IMR-90 (cell line): ENCODE measurements around the gene OSBPL3. TPM values are rescaled to one million over a fixed set of nuclear protein-coding genes. Genes with fewer than 3 reads are reported as not detected.

Experiments used
- ATAC-seq: fragments of 200-7000 bp; cut with Tn5 transposase; 2 replicates; pipeline ENCODE4 v1.9.1; 2020; ENCODE audit warnings: low read depth, mild to moderate bottlenecking, moderate library complexity
- BruUV-seq: library from RNA; stranded (reverse); fragments of 400-500 nt; replicated peaks from 2 replicates; lab custom pipeline; 2021; lab: Mats Ljungman, UMichigan
- CTCF ChIA-PET: fragments of 300-600 bp; formaldehyde crosslinking; extraction: SDS; loops from one replicate; lab custom pipeline; 2021; ENCODE audit warnings: antibody characterized with exemption; lab: Yijun Ruan, JAX
- POLR2A ChIA-PET: fragments of 300-600 bp; sonication (Branson Sonifier 250); formaldehyde crosslinking; loops from one replicate; lab custom pipeline; 2022; ENCODE audit warnings: antibody characterized with exemption; ENCODE audit not compliant: unreplicated experiment; lab: Charles Lee
- DNase-seq: peaks from one replicate; pipeline ENCODE4 v3.0.0; 2013
- H2AFZ ChIP-seq: replicated peaks from 2 replicates; pipeline ENCODE3; 2013; ENCODE audit warnings: low read length, mild to moderate bottlenecking; ENCODE audit not compliant: poor library complexity
- H2AK5ac ChIP-seq: 2 replicates; pipeline ENCODE4 v1.6.1; 2013; ENCODE audit warnings: low read depth, low read length, inconsistent platforms
- H2AK9ac ChIP-seq: replicated peaks from 2 replicates; pipeline ENCODE3; 2013; ENCODE audit warnings: mild to moderate bottlenecking, low read depth, low read length, moderate library complexity; ENCODE audit not compliant: poor library complexity
- H2BK120ac ChIP-seq: 2 replicates; pipeline ENCODE4 v1.6.1; 2013; ENCODE audit warnings: low read depth, low read length, inconsistent platforms
- H2BK15ac ChIP-seq: 3 replicates; pipeline ENCODE4 v1.6.1; 2013; ENCODE audit warnings: low read depth, low read length, inconsistent platforms
- H2BK20ac ChIP-seq: 2 replicates; pipeline ENCODE4 v1.6.1; 2013; ENCODE audit warnings: low read depth, mild to moderate bottlenecking, inconsistent platforms, low read length, moderate library complexity
- H2BK5ac ChIP-seq: 2 replicates; pipeline ENCODE4 v1.6.1; 2013; ENCODE audit warnings: mild to moderate bottlenecking, low read depth, low read length, inconsistent platforms; ENCODE audit not compliant: poor library complexity, severe bottlenecking
- H3K14ac ChIP-seq: replicated peaks from 2 replicates; pipeline ENCODE4 v1.6.1; 2013; ENCODE audit warnings: low read depth, low read length, inconsistent platforms
- H3K18ac ChIP-seq: 2 replicates; pipeline ENCODE4 v1.6.1; 2013; ENCODE audit warnings: low read depth, low read length, control low read depth
- H3K23ac ChIP-seq: 2 replicates; pipeline ENCODE4 v1.6.1; 2013; ENCODE audit warnings: low read depth, low read length, inconsistent platforms
- H3K27ac ChIP-seq: 2 replicates; pipeline ENCODE4 v1.5.1; 2013; ENCODE audit warnings: mild to moderate bottlenecking, control low read depth, low read length; ENCODE audit not compliant: insufficient read depth
- H3K27me3 ChIP-seq: 2 replicates; pipeline ENCODE4 v1.6.1; 2013; ENCODE audit warnings: low read length; ENCODE audit not compliant: control insufficient read depth, insufficient read depth
- H3K36me3 ChIP-seq: 2 replicates; pipeline ENCODE4 v1.6.1; 2013; ENCODE audit warnings: low read length, mixed read lengths; ENCODE audit not compliant: control insufficient read depth, insufficient read depth
- H3K4ac ChIP-seq: 2 replicates; pipeline ENCODE4 v1.6.1; 2013; ENCODE audit warnings: low read depth, low read length, inconsistent platforms
- H3K4me1 ChIP-seq: 2 replicates; pipeline ENCODE4 v1.6.1; 2013; ENCODE audit warnings: low read length, mixed read lengths; ENCODE audit not compliant: control insufficient read depth, insufficient read depth
- H3K4me2 ChIP-seq: 2 replicates; pipeline ENCODE4 v1.6.1; 2013; ENCODE audit warnings: low read depth, mild to moderate bottlenecking, control low read depth, low read length, moderate library complexity
- H3K4me3 ChIP-seq: 2 replicates; pipeline ENCODE4 v1.5.1; 2013; ENCODE audit warnings: low read depth, mild to moderate bottlenecking, control low read depth, low read length, moderate library complexity; ENCODE audit not compliant: insufficient read depth
- H3K56ac ChIP-seq: 2 replicates; pipeline ENCODE4 v1.6.1; 2013; ENCODE audit warnings: low read length, inconsistent platforms; ENCODE audit not compliant: insufficient read depth; ENCODE audit errors: extremely low read depth
- H3K79me1 ChIP-seq, 2 experiments: 2 replicates each; pipeline ENCODE4 v1.6.1; 2013; ENCODE audit warnings: low read length in 2 of 2, inconsistent platforms in 1 of 2, low read depth in 1 of 2
- H3K9ac ChIP-seq: 2 replicates; pipeline ENCODE4 v1.6.1; 2013; ENCODE audit warnings: low read depth, low read length, control low read depth
- H3K9me1 ChIP-seq: 2 replicates; pipeline ENCODE4 v1.6.1; 2013; ENCODE audit warnings: low read length, inconsistent platforms; ENCODE audit not compliant: insufficient read depth
- H3K9me3 ChIP-seq: 2 replicates; pipeline ENCODE4 v1.6.1; 2013; ENCODE audit warnings: low read length; ENCODE audit not compliant: control insufficient read depth, insufficient read depth
- H4K20me1 ChIP-seq: 2 replicates; pipeline ENCODE4 v1.6.1; 2013; ENCODE audit warnings: low read length, inconsistent platforms; ENCODE audit not compliant: insufficient read depth
- H4K5ac ChIP-seq: 2 replicates; pipeline ENCODE4 v1.6.1; 2013; ENCODE audit warnings: mild to moderate bottlenecking, low read depth, low read length, control low read depth
- H4K8ac ChIP-seq, 2 experiments: 2 replicates each; pipeline ENCODE4 v1.6.1; 2013; ENCODE audit warnings: low read depth in 2 of 2, low read length in 2 of 2, control low read depth in 1 of 2, inconsistent platforms in 1 of 2
- H4K91ac ChIP-seq: 2 replicates; pipeline ENCODE4 v1.6.1; 2013; ENCODE audit warnings: low read depth, low read length, inconsistent platforms; ENCODE audit not compliant: insufficient read depth
- BHLHE40 ChIP-seq: fragments of 150-350 bp; IDR thresholded peaks from 2 replicates; pipeline ENCODE4 v1.6.1; 2016; ENCODE audit warnings: mild to moderate bottlenecking, low read depth, low read length
- CEBPB ChIP-seq: IDR thresholded peaks from 2 replicates; pipeline ENCODE4 v1.6.1; 2012; ENCODE audit warnings: low read depth, low read length, improper control_type of control experiment
- FOS ChIP-seq: fragments of 150-350 bp; IDR thresholded peaks from 2 replicates; pipeline ENCODE4 v1.6.1; 2016; ENCODE audit warnings: low read depth, low read length
- MAZ ChIP-seq: IDR thresholded peaks from 2 replicates; pipeline ENCODE4 v1.6.1; 2012; ENCODE audit warnings: low read depth, mild to moderate bottlenecking, low read length, improper control_type of control experiment, moderate library complexity, borderline replicate concordance
- POLR2A ChIP-seq: IDR thresholded peaks from 2 replicates; pipeline ENCODE4 v1.6.1; 2012; ENCODE audit warnings: mild to moderate bottlenecking, low read depth, low read length
- RAD21 ChIP-seq: IDR thresholded peaks from 2 replicates; pipeline ENCODE4 v1.6.1; 2012; ENCODE audit warnings: low read length, improper control_type of control experiment
- WGBS, 2 experiments: methylation state at CpG; one replicate each; pipeline versions ENCODE4 v1.1.5 to v1.1.7; 2013; ENCODE audit warnings: missing lambda C conversion rate in 2 of 2; ENCODE audit not compliant: insufficient read length in 1 of 2; ENCODE audit errors: extremely low coverage in 2 of 2; 5-methylcytosine and 5-hydroxymethylcytosine counted together
- dilution Hi-C: fragments of 300-500 bp; cut with HindIII; formaldehyde crosslinking; loops from one replicate; pipeline ENCODE4 v1.14.3; 2018; ENCODE audit warnings: low sequenced_read_pairs; ENCODE audit not compliant: unreplicated experiment
- in situ Hi-C: fragments of 300-500 bp; cut with MboI; formaldehyde crosslinking; loops from 3 replicates; pipeline ENCODE4 v1.14.3; 2019; ENCODE audit warnings: low sequenced_read_pairs, inconsistent platforms, mixed read lengths
- intact Hi-C: fragments of 100-400 bp; cut with micrococcal nuclease; formaldehyde crosslinking; loops from 2 replicates; pipeline ENCODE4 v1.10.0; 2022
- polyA plus RNA-seq, 3 experiments: library from polyadenylated mRNA; depleted of rRNA; stranded (reverse); fragments of >200 nt; gene quantifications; 2 replicates each; pipeline ENCODE4 v1.2.3, GENCODE V29; 2012; ENCODE audit warnings: low replicate concordance in 1 of 3
- total RNA-seq: library from RNA; depleted of rRNA; stranded (reverse); fragments of >200 nt; gene quantifications from 2 replicates; pipeline ENCODE4 v1.2.3, GENCODE V29; 2012
- TF ChIP-seq, protein P1 (sequence below): conservative IDR thresholded peaks from 2 replicates; pipeline ENCODE4 v1.5.1; 2012; ENCODE audit warnings: mild to moderate bottlenecking, low read depth, low read length, improper control_type of control experiment
- TF ChIP-seq, protein P2 (sequence below): fragments of 150-350 bp; IDR thresholded peaks from 2 replicates; pipeline ENCODE4 v1.6.1; 2016; ENCODE audit warnings: low read depth, mild to moderate bottlenecking, low read length, moderate library complexity, borderline replicate concordance

Gene OSBPL3
- total and polyA plus RNA-seq, 2 of the 4 experiments (the other 2 are of a cell fraction): 18.0 to 29.9 TPM

- no peak overlapping the region for H2AK5ac ChIP-seq
- ATAC-seq (no peak), DNase-seq (no peak)
- no peaks in the 10 kb centered on the region for H3K9me3 ChIP-seq
- POLR2A ChIA-PET: no interaction called here
- H2AFZ ChIP-seq: no peak overlapping the region
- H2BK5ac ChIP-seq: no peak overlapping the region
- H3K18ac ChIP-seq: no peak overlapping the region
- WGBS, 2 experiments: no CpG with 5 or more reads among the region's 4 CpGs
- no peak overlapping the region for H2AK9ac ChIP-seq
- H3K27me3 ChIP-seq: no peaks in the 10 kb centered on the region
- TF ChIP-seq BHLHE40: no peak
- no peak for TF ChIP-seq MAZ
- TF ChIP-seq FOS: no peak
- TF ChIP-seq POLR2A: no peak
- no peak for TF ChIP-seq CEBPB
- TF ChIP-seq, protein P1, sequence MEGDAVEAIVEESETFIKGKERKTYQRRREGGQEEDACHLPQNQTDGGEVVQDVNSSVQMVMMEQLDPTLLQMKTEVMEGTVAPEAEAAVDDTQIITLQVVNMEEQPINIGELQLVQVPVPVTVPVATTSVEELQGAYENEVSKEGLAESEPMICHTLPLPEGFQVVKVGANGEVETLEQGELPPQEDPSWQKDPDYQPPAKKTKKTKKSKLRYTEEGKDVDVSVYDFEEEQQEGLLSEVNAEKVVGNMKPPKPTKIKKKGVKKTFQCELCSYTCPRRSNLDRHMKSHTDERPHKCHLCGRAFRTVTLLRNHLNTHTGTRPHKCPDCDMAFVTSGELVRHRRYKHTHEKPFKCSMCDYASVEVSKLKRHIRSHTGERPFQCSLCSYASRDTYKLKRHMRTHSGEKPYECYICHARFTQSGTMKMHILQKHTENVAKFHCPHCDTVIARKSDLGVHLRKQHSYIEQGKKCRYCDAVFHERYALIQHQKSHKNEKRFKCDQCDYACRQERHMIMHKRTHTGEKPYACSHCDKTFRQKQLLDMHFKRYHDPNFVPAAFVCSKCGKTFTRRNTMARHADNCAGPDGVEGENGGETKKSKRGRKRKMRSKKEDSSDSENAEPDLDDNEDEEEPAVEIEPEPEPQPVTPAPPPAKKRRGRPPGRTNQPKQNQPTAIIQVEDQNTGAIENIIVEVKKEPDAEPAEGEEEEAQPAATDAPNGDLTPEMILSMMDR: no peak
- TF ChIP-seq RAD21: no peak
- TF ChIP-seq, protein P2, sequence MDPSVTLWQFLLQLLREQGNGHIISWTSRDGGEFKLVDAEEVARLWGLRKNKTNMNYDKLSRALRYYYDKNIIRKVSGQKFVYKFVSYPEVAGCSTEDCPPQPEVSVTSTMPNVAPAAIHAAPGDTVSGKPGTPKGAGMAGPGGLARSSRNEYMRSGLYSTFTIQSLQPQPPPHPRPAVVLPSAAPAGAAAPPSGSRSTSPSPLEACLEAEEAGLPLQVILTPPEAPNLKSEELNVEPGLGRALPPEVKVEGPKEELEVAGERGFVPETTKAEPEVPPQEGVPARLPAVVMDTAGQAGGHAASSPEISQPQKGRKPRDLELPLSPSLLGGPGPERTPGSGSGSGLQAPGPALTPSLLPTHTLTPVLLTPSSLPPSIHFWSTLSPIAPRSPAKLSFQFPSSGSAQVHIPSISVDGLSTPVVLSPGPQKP: no peak
- H4K8ac ChIP-seq: no peak overlapping the region
- H4K5ac ChIP-seq: no peak overlapping the region
- H2BK15ac ChIP-seq: no peak overlapping the region
- in situ Hi-C loops: no loop called here
- H3K36me3 ChIP-seq: peaks cover 15% of the 10 kb centered on the region
- peaks cover 15 to 33% of the 10 kb centered on the region in 2 experiments for H3K79me1 ChIP-seq
- peaks cover 18% of the 10 kb centered on the region for H3K9me1 ChIP-seq
- dilution Hi-C loops: no loop called here
- H3K4me1 ChIP-seq: 0 out of 2 replicates have a peak, but pooled peaks cover 4% of the 10 kb centered on the region
- intact Hi-C loops: no loop called here
- H4K20me1 ChIP-seq: no peaks in the 10 kb centered on the region
- H3K9ac ChIP-seq: no peak overlapping the region
- H3K4ac ChIP-seq: no peak overlapping the region
- H3K14ac ChIP-seq: no peak overlapping the region
- H3K56ac ChIP-seq: no peak overlapping the region
- no peak overlapping the region for H4K91ac ChIP-seq
- no TSS peak for BruUV-seq
- H3K4me3 ChIP-seq: no peak overlapping the region
- no peak overlapping the region for H2BK20ac ChIP-seq
- H2BK120ac ChIP-seq: no peak overlapping the region
- CTCF ChIA-PET: no interaction called here
- no peak overlapping the region for H3K23ac ChIP-seq
- no peak overlapping the region for H3K27ac ChIP-seq
- H3K4me2 ChIP-seq: no peak overlapping the region
Observed at GRCh38 chr7:24868741-24869140, 111.2 kb downstream of the OSBPL3 start.
